HEK293T (cell line): ENCODE measurements around the gene COLEC12.

Experiments
- BHLHE40 ChIP-seq: fragments of 450-650 bp; IDR thresholded peaks from 2 replicates; pipeline ENCODE4 v1.6.1; 2016; ENCODE audit warnings: mild to moderate bottlenecking, moderate library complexity, borderline replicate concordance
- CTBP1 ChIP-seq: fragments of 450-650 bp; IDR thresholded peaks from 2 replicates; pipeline ENCODE4 v1.6.1; 2016; ENCODE audit warnings: borderline replicate concordance
- ELF4 ChIP-seq: fragments of 450-650 bp; IDR thresholded peaks from 2 replicates; pipeline ENCODE4 v1.6.1; 2017; ENCODE audit warnings: antibody characterized with exemption
- FOXM1 ChIP-seq: fragments of 450-650 bp; IDR thresholded peaks from 2 replicates; pipeline ENCODE4 v1.6.1; 2017; ENCODE audit warnings: mild to moderate bottlenecking, borderline replicate concordance
- L3MBTL2 ChIP-seq: fragments of 450-650 bp; conservative IDR thresholded peaks from 2 replicates; pipeline ENCODE4 v1.6.1; 2016; ENCODE audit warnings: mild to moderate bottlenecking
- LEF1 ChIP-seq: fragments of 450-650 bp; IDR thresholded peaks from 2 replicates; pipeline ENCODE4 v1.6.1; 2017; ENCODE audit warnings: mild to moderate bottlenecking, borderline replicate concordance
- SP1 ChIP-seq: fragments of 450-650 bp; IDR thresholded peaks from 2 replicates; pipeline ENCODE4 v1.6.1; 2017
- SUZ12 ChIP-seq: fragments of 450-650 bp; IDR thresholded peaks from 2 replicates; pipeline ENCODE4 v1.6.1; 2016; ENCODE audit warnings: mild to moderate bottlenecking
- ZNF384 ChIP-seq: fragments of 450-650 bp; IDR thresholded peaks from 2 replicates; pipeline ENCODE4 v1.6.1; 2016

- TF ChIP-seq ZNF384 (no peak), SP1 (no peak), BHLHE40 (no peak), SUZ12 (no peak), CTBP1 (no peak), L3MBTL2 (no peak), ELF4 (no peak), FOXM1 (no peak), LEF1 (no peak)
These were observed 198.4 kb downstream of the COLEC12 start for GRCh38 chr18:302097-302496.
